Neuronal stem cell (in vitro differentiated cells): ENCODE measurements around the gene KPNA4. TPM values are rescaled to one million over a fixed set of nuclear protein-coding genes. Genes with fewer than 3 reads are reported as not detected.

Experiments used
- small RNA-seq: library from polyadenylated mRNA; stranded (forward); fragments of <200 nt; extraction: miRNeasy Mini kit (QIAGEN cat#:217004); gene quantifications from one replicate; pipeline ENCODE3, GENCODE V24; 2013; ENCODE audit not compliant: insufficient read depth

Gene KPNA4

Small RNAs within 50 kb of the gene (small RNA-seq; reads per million reads assigned to genes)
- not detected for gene RNU7-136P
